Panc1 (cell line): Measurements from ENCODE around the gene TTC17. TPM values are rescaled to one million over a fixed set of nuclear protein-coding genes. Genes with fewer than 3 reads are reported as not detected.
"Not testable (repeated sequence)": the region's sequence is repeated elsewhere in the genome, so short reads cannot be mapped to it uniquely, and the experiment has no call there.

ENCODE experiments used
- ATAC-seq: fragments of 200-7000 bp; cut with Tn5 transposase; 2 replicates; pipeline ENCODE4 v1.9.1; 2020; ENCODE audit warnings: mild to moderate bottlenecking, moderate library complexity
- BruUV-seq: library from RNA; stranded (reverse); fragments of 400-500 nt; replicated peaks from 2 replicates; lab custom pipeline; 2021; lab: Mats Ljungman, UMichigan
- CTCF ChIA-PET: fragments of 300-600 bp; sonication (Branson Sonifier 250); formaldehyde crosslinking; loops from one replicate; lab custom pipeline; 2022; ENCODE audit warnings: antibody characterized with exemption; lab: Charles Lee
- POLR2A ChIA-PET: fragments of 300-600 bp; sonication (Branson Sonifier 250); formaldehyde crosslinking; loops from one replicate; lab custom pipeline; 2022; ENCODE audit warnings: antibody characterized with exemption; lab: Charles Lee
- DNase-seq: peaks from one replicate; pipeline ENCODE4 v3.0.0-alpha.2; 2010; ENCODE audit warnings: low read depth, low spot score
- H3K27ac ChIP-seq: 2 replicates; pipeline ENCODE4 v1.5.1; 2011; ENCODE audit warnings: mild to moderate bottlenecking, low read length, inconsistent platforms
- H3K27me3 ChIP-seq: fragments of 200-500 bp; sonication (Bioruptor generic); 2 replicates; pipeline ENCODE4 v1.6.0; 2014; ENCODE audit warnings: low read length, inconsistent platforms; ENCODE audit not compliant: control insufficient read depth, insufficient read depth
- H3K36me3 ChIP-seq: fragments of 200-500 bp; sonication (Bioruptor generic); 2 replicates; pipeline ENCODE4 v1.5.1; 2014; ENCODE audit warnings: inconsistent platforms, mild to moderate bottlenecking, low read length, moderate library complexity; ENCODE audit not compliant: control insufficient read depth, insufficient read depth
- H3K4me1 ChIP-seq: 2 replicates; pipeline ENCODE4 v1.5.1; 2011; ENCODE audit warnings: inconsistent platforms, mild to moderate bottlenecking, low read length, moderate library complexity; ENCODE audit not compliant: control insufficient read depth, insufficient read depth
- H3K4me3 ChIP-seq, 2 experiments: 2 replicates each; pipeline ENCODE4 v1.5.1; 2011 to 2012; ENCODE audit warnings: low read depth in 2 of 2, low read length in 2 of 2, mild to moderate bottlenecking in 2 of 2, inconsistent platforms in 1 of 2, moderate library complexity in 1 of 2
- H3K9me3 ChIP-seq: fragments of 200-500 bp; sonication (Bioruptor generic); 2 replicates; pipeline ENCODE4 v1.5.1; 2014; ENCODE audit warnings: low read depth, mild to moderate bottlenecking, inconsistent platforms, low read length, moderate library complexity; ENCODE audit not compliant: control insufficient read depth, insufficient read depth
- CTCF ChIP-seq: fragments of 450-650 bp; IDR thresholded peaks from 2 replicates; pipeline ENCODE4 v1.5.1; 2017; ENCODE audit warnings: mild to moderate bottlenecking
- POLR2AphosphoS5 ChIP-seq: IDR thresholded peaks from 2 replicates; pipeline ENCODE4 v1.6.1; 2012; ENCODE audit warnings: mild to moderate bottlenecking, low read depth, low read length, moderate library complexity
- REST ChIP-seq, 2 experiments: IDR thresholded peaks; 2 replicates each; pipeline ENCODE4 v1.6.1; 2011 to 2012; ENCODE audit warnings: low read depth in 2 of 2, control low read depth in 1 of 2, low read length in 1 of 2, mild to moderate bottlenecking in 1 of 2, moderate library complexity in 1 of 2; ENCODE audit not compliant: insufficient read depth in 1 of 2
- SIN3A ChIP-seq: IDR thresholded peaks from 2 replicates; pipeline ENCODE4 v1.6.1; 2012; ENCODE audit warnings: low read depth, mild to moderate bottlenecking, low read length, moderate library complexity, borderline replicate concordance; ENCODE audit not compliant: insufficient read depth
- TCF7L2 ChIP-seq: IDR thresholded peaks from 2 replicates; pipeline ENCODE4 v1.6.1; 2011; ENCODE audit warnings: mild to moderate bottlenecking, low read depth, low read length, inconsistent platforms
- in situ Hi-C: cut with HindIII; loops from 2 replicates; pipeline ENCODE4 v1.10.0; 2016; ENCODE audit warnings: low sequenced_read_pairs, low pct_unique_long_range_greater_than_20kb
- intact Hi-C: fragments of 100-400 bp; cut with micrococcal nuclease; formaldehyde crosslinking; loops from one replicate; pipeline ENCODE4 v1.10.0; 2022; ENCODE audit not compliant: unreplicated experiment
- total RNA-seq: library from RNA; stranded (reverse); gene quantifications from one replicate; pipeline ENCODE4 v1.2.1, GENCODE V29; 2021; ENCODE audit not compliant: unreplicated experiment

Gene TTC17
- total RNA-seq, 1 experiment from 2014 or later, result 54.2 TPM

GRCh38 chr11:43401252-43401651 lies 42.5 kb downstream of the TTC17 start:
- ChIA-PET CTCF (no interaction called here), POLR2A (no interaction called here)
- Histone ChIP-seq H3K9me3 (no peaks in the 10 kb centered on the region), H3K4me1 (no peaks in the 10 kb centered on the region), H3K27me3 (no peaks in the 10 kb centered on the region), H3K4me3 (no peak overlapping the region), H3K36me3 (peaks cover 56% of the 10 kb centered on the region), H3K27ac (no peak overlapping the region)
- TF ChIP-seq CTCF (no peak), REST (IDR thresholded peaks at IDR 0.05; ENCODE audit: insufficient read depth in 1 of 2, low read depth in 2 of 2, low read length in 1 of 2) (no peak), TCF7L2 (no peak), SIN3A (no peak), POLR2AphosphoS5 (no peak)
- intact Hi-C loops, result no loop called here
- BruUV-seq, result no TSS peak
- no peak for DNase-seq
- no peak for ATAC-seq
- in situ Hi-C loops, result no loop called here

- BruUV-seq, H3K27ac ChIP-seq, POLR2A ChIA-PET, H3K27me3 ChIP-seq, H3K4me3 ChIP-seq, DNase-seq, CTCF ChIA-PET, in situ Hi-C loops, H3K4me1 ChIP-seq, intact Hi-C loops, ATAC-seq, H3K9me3 ChIP-seq: not testable (repeated sequence)
- peaks cover 58% of the 10 kb centered on the region for H3K36me3 ChIP-seq
Observed at GRCh38 chr11:43401811-43402210, 43.1 kb downstream of the TTC17 start.

- TF ChIP-seq REST (IDR thresholded peaks at IDR 0.05; ENCODE audit: insufficient read depth in 1 of 2, low read depth in 2 of 2, low read length in 1 of 2) (no peak), SIN3A (no peak), TCF7L2 (no peak), CTCF (no peak), POLR2AphosphoS5 (no peak)
- peaks cover 57% of the 10 kb centered on the region for H3K36me3 ChIP-seq
- H3K27me3 ChIP-seq, result no peaks in the 10 kb centered on the region
- no peak for DNase-seq
- H3K27ac ChIP-seq, result no peak overlapping the region
- H3K4me1 ChIP-seq, result no peaks in the 10 kb centered on the region
- no peak for ATAC-seq
- intact Hi-C loops, result no loop called here
- in situ Hi-C loops, result no loop called here
- no TSS peak for BruUV-seq
- no peaks in the 10 kb centered on the region for H3K9me3 ChIP-seq
- no peak overlapping the region for H3K4me3 ChIP-seq
- ChIA-PET CTCF (no interaction called here), POLR2A (no interaction called here)
Observed at GRCh38 chr11:43403357-43404231, 44.9 kb downstream of the TTC17 start.
